Stimulated activated CD8-positive, alpha-beta memory T cell treated with anti-CD3 and anti-CD28 coated beads, Interleukin-2, amount 100 ng/mL, for 48 hours (primary cell): ENCODE measurements around the gene ATP10B.
"Not testable (repeated sequence)": the region's sequence is repeated elsewhere in the genome, so short reads cannot be mapped to it uniquely, and the experiment has no call there.

Experiments used
- DNase-seq, 2 donors: peaks; one replicate each; pipeline ENCODE4 v3.0.0-alpha.2; 2020; ENCODE audit warnings: low read depth in 2 of 2

The ATP10B gene

GRCh38 chr5:160852049-160852448, at the start of gene ATP10B:
Gene ATP10B, minus strand, starts transcription at chr5:160852211. Its CDS starts 164,137 bp downstream, at chr5:160688074.
- no peak for DNase-seq

GRCh38 chr5:160901656-160902055, 49.6 kb upstream of the ATP10B start:
- DNase-seq = no peak

- DNase-seq = no peak
These were observed 47.7 kb upstream of the ATP10B start for GRCh38 chr5:160899735-160900134.

- not testable (repeated sequence) for DNase-seq
These were observed 41.4 kb upstream of the ATP10B start for GRCh38 chr5:160893180-160893964.

GRCh38 chr5:160887780-160888179, 35.8 kb upstream of the ATP10B start:
- DNase-seq = no peak

GRCh38 chr5:160873560-160874200, 21.7 kb upstream of the ATP10B start:
- not testable (repeated sequence) for DNase-seq

GRCh38 chr5:160869989-160870521, 18.0 kb upstream of the ATP10B start:
- no peak for DNase-seq

- DNase-seq = no peak
These were observed 16.0 kb upstream of the ATP10B start for GRCh38 chr5:160867976-160868375.

- DNase-seq = no peak
These were observed 560 bp downstream of the ATP10B start for GRCh38 chr5:160851451-160851850.

GRCh38 chr5:160850421-160850820, 1.6 kb downstream of the ATP10B start:
- DNase-seq = no peak

- no peak for DNase-seq
These were observed 4.4 kb downstream of the ATP10B start for GRCh38 chr5:160847526-160848085.

GRCh38 chr5:160846642-160847041, 5.4 kb downstream of the ATP10B start:
- DNase-seq = no peak

- DNase-seq = no peak
These were observed 7.8 kb downstream of the ATP10B start for GRCh38 chr5:160844177-160844576.

- DNase-seq = no peak
These were observed 8.8 kb downstream of the ATP10B start for GRCh38 chr5:160843240-160843639.

- DNase-seq = no peak
These were observed 14.0 kb downstream of the ATP10B start for GRCh38 chr5:160837749-160838593.

- no peak for DNase-seq
These were observed 14.8 kb downstream of the ATP10B start for GRCh38 chr5:160837211-160837610.

- no peak for DNase-seq
These were observed 16.0 kb downstream of the ATP10B start for GRCh38 chr5:160835818-160836528.

GRCh38 chr5:160835376-160835775, 16.6 kb downstream of the ATP10B start:
- no peak for DNase-seq

GRCh38 chr5:160833806-160834205, 18.2 kb downstream of the ATP10B start:
- DNase-seq = no peak

GRCh38 chr5:160831801-160832200, 20.2 kb downstream of the ATP10B start:
- DNase-seq = no peak
